PFSK-1 (cell line): ENCODE data around the gene FBXL19.

Experiments
- FOXP2 ChIP-seq: optimal IDR thresholded peaks from 2 replicates; pipeline ENCODE3; 2011; ENCODE audit warnings: borderline replicate concordance, control low read depth, inconsistent platforms; ENCODE audit not compliant: insufficient read depth; ENCODE audit errors: extremely low read length, extremely low read depth
- POLR2AphosphoS5 ChIP-seq: IDR thresholded peaks from 2 replicates; pipeline ENCODE4 v1.6.1; 2012; ENCODE audit warnings: low read depth, mild to moderate bottlenecking, control low read depth, low read length, moderate library complexity
- SIN3A ChIP-seq: IDR thresholded peaks from 2 replicates; pipeline ENCODE4 v1.6.1; 2012; ENCODE audit warnings: mild to moderate bottlenecking, low read length, moderate library complexity, borderline replicate concordance; ENCODE audit not compliant: insufficient read depth
- TAF1 ChIP-seq: IDR thresholded peaks from 2 replicates; pipeline ENCODE4 v1.6.1; 2012; ENCODE audit warnings: low read length, control low read depth, borderline replicate concordance; ENCODE audit not compliant: insufficient read depth
- TF ChIP-seq, protein P1 (sequence below), 2 experiments: IDR thresholded peaks; 2 replicates each; pipeline versions ENCODE4 v1.6.1 to v1.8.0; 2011 to 2012; ENCODE audit warnings: low read depth in 2 of 2, low read length in 2 of 2, control low read depth in 1 of 2, inconsistent platforms in 1 of 2, mild to moderate bottlenecking in 1 of 2, moderate library complexity in 1 of 2; ENCODE audit not compliant: insufficient read depth in 1 of 2

FBXL19 gene

DNA sequence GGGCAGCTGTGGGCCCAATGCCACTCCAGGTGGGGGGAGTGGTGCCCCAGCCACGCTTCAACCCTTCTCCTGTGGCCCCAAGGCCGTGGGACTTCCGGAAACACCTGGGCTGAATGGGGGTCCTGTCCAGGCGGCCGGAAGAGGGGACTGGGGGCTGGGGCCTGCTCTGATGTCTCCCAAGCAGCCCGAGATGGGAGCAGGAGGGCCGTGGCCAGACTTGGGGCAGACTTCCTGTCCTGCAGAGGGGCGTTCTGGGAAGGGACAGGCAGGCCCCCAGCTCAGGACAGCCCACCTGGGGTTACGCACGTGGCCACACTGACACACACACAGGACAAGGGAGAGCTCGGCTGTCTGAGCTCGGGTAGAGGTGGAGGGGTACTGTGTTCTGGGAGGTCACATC is 66.7 kb downstream of the FBXL19 start:
- TF ChIP-seq SIN3A (no peak), FOXP2 (no peak), POLR2AphosphoS5 (no peak), TAF1 (no peak)
- TF ChIP-seq, protein P1, sequence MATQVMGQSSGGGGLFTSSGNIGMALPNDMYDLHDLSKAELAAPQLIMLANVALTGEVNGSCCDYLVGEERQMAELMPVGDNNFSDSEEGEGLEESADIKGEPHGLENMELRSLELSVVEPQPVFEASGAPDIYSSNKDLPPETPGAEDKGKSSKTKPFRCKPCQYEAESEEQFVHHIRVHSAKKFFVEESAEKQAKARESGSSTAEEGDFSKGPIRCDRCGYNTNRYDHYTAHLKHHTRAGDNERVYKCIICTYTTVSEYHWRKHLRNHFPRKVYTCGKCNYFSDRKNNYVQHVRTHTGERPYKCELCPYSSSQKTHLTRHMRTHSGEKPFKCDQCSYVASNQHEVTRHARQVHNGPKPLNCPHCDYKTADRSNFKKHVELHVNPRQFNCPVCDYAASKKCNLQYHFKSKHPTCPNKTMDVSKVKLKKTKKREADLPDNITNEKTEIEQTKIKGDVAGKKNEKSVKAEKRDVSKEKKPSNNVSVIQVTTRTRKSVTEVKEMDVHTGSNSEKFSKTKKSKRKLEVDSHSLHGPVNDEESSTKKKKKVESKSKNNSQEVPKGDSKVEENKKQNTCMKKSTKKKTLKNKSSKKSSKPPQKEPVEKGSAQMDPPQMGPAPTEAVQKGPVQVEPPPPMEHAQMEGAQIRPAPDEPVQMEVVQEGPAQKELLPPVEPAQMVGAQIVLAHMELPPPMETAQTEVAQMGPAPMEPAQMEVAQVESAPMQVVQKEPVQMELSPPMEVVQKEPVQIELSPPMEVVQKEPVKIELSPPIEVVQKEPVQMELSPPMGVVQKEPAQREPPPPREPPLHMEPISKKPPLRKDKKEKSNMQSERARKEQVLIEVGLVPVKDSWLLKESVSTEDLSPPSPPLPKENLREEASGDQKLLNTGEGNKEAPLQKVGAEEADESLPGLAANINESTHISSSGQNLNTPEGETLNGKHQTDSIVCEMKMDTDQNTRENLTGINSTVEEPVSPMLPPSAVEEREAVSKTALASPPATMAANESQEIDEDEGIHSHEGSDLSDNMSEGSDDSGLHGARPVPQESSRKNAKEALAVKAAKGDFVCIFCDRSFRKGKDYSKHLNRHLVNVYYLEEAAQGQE (IDR thresholded peaks at IDR 0.05; ENCODE audit: insufficient read depth in 1 of 2, low read depth in 2 of 2, low read length in 2 of 2) = no peak

DNA sequence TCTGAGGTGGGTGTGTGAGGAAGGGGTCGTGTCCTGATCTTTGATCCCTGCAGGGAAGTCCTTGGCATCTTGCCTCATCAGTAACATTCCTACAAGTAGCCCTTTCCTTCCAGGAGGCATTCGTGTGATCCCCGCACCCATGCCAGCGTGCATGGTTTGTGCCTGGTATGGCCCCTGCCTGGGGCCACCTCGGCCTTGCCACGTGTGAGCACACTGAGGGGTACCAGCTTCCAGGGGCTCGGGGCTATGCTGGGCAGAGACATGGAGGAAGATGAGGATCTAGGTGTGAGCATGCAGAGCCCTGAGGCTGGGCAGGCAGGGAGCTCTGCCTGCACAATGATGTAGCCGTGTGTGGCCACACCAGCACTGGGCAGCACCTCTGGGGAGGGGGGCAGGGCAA is 67.7 kb downstream of the FBXL19 start:
- TF ChIP-seq, protein P1 (IDR thresholded peaks at IDR 0.05; ENCODE audit: insufficient read depth in 1 of 2, low read depth in 2 of 2, low read length in 2 of 2) = no peak
- TF ChIP-seq SIN3A (no peak), POLR2AphosphoS5 (no peak), TAF1 (no peak), FOXP2 (no peak)

DNA sequence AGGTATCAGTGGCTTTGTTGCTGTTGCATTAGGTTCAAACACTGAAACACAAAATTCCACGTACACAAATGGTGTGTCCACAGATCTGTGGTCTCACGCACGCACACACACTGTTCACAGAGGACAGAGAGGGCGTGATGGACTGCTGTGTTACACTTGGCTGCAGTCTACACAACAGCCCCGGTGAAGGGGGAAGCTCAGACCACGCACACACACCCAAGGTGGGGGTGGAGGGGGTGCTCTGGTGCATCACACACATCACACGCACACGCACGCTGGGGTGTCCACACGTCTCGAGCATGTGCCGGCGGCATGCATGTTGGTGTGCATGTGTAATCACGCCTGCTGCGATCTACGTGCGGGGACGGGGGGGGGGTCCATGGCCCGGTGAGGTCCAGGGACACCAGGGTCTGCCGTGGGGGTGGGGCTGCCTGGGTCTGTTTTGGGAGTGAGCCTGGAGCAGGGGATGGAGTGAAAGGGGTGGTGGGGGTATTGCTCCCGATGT is 69.0 kb downstream of the FBXL19 start:
- TF ChIP-seq SIN3A (no peak), FOXP2 (no peak), POLR2AphosphoS5 (no peak), TAF1 (no peak)
- TF ChIP-seq, protein P1 (IDR thresholded peaks at IDR 0.05; ENCODE audit: insufficient read depth in 1 of 2, low read depth in 2 of 2, low read length in 2 of 2) = no peak

DNA sequence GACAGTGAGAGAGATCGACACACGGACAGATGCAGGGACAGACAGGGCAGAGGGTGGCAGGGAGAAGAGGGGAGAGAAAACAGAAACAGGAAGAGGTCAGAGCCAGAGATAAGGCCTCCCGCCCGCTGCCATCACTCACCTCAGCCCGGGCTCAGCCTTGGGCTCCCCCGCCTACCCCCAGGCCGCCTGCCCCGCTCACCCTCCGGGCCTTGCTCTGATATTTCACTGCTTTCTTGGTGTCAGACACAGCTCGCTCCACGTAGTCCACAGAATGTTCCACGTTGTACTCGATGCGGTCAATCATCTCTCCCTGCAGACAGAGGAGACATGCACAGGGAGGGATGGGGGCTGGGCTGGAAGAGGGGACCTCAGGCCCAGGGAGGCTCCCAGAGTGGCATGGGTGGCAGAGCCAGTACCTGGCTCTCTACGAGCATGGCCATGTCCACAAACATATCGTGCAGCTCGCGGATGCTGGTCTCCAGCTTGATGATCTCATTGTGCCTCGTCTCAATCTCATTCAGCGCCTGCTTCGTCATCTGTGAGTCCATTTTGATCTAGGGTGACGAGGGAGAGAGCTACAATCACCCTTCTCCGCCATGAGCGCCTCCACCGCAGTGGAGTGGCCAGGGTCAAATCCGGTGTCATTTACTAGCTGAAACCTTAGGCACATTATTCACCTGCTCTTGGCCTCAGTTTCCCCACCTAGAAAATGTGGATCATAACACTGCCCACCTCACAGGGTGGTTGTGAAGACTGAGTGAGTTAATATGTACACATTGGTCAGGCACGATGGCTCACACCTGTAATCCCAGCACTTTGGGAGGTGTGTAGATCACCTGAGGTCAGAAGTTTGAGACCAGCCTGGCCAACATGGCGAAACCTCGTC is 69.8 kb downstream of the FBXL19 start:
- TF ChIP-seq, protein P1 (IDR thresholded peaks at IDR 0.05; ENCODE audit: insufficient read depth in 1 of 2, low read depth in 2 of 2, low read length in 2 of 2) = no peak
- no peak for TF ChIP-seq POLR2AphosphoS5
- TF ChIP-seq FOXP2 = no peak
- no peak for TF ChIP-seq TAF1
- TF ChIP-seq SIN3A = no peak
